Naive thymus-derived CD4-positive, alpha-beta T cell (primary cell): ENCODE data around the gene CTH. TPM values are rescaled to one million over a fixed set of nuclear protein-coding genes. Genes with fewer than 3 reads are reported as not detected.

Experiments
- ATAC-seq: fragments of 150-1000 bp; cut with Tn5 transposase; 2 replicates; pipeline ENCODE4 v1.10.0; 2021; ENCODE audit warnings: mild to moderate bottlenecking, moderate library complexity
- CTCF ChIA-PET: fragments of 350-600 bp; sonication (Branson Sonifier 250); formaldehyde crosslinking; loops from one replicate; lab custom pipeline; 2021; ENCODE audit warnings: antibody characterized with exemption; lab: Charles Lee
- POLR2A ChIA-PET: fragments of 350-600 bp; sonication (Branson Sonifier 250); formaldehyde crosslinking; loops from one replicate; lab custom pipeline; 2021; ENCODE audit warnings: antibody characterized with exemption, inconsistent platforms; lab: Charles Lee
- DNase-seq, 9 donors: peaks; one replicate each; pipeline versions ENCODE4 v3.0.0 to v3.0.0-alpha.2; 2020 to 2022; ENCODE audit warnings: mixed read lengths in 1 of 9
- H3K27ac ChIP-seq: one replicate; pipeline ENCODE4 v1.7.0; 2013; ENCODE audit warnings: mild to moderate bottlenecking, low read depth, low read length, moderate library complexity
- H3K27me3 ChIP-seq, 2 donors: one replicate each; pipeline ENCODE4 v1.7.0; 2013; ENCODE audit warnings: low read length in 2 of 2, mild to moderate bottlenecking in 2 of 2, moderate library complexity in 2 of 2; ENCODE audit not compliant: control insufficient read depth in 2 of 2, insufficient read depth in 2 of 2
- H3K36me3 ChIP-seq, 3 experiments: 1 replicate in 2 of 3; 2 replicates in 1 of 3; pipeline ENCODE4 v1.7.0; 2013; ENCODE audit warnings: low read length in 3 of 3, mild to moderate bottlenecking in 3 of 3, moderate library complexity in 1 of 3; ENCODE audit not compliant: insufficient read depth in 3 of 3, control insufficient read depth in 2 of 3
- H3K4me1 ChIP-seq, 2 donors: one replicate each; pipeline ENCODE4 v1.7.0; 2013; ENCODE audit warnings: low read length in 2 of 2, mild to moderate bottlenecking in 2 of 2, moderate library complexity in 1 of 2; ENCODE audit not compliant: control insufficient read depth in 2 of 2, insufficient read depth in 2 of 2
- H3K4me3 ChIP-seq: 2 replicates; pipeline ENCODE4 v1.7.0; 2013; ENCODE audit warnings: mild to moderate bottlenecking, low read length
- H3K9me3 ChIP-seq, 3 experiments: 1 replicate in 2 of 3; 2 replicates in 1 of 3; pipeline ENCODE4 v1.7.0; 2013; ENCODE audit warnings: low read length in 3 of 3; ENCODE audit not compliant: control insufficient read depth in 2 of 3
- H3K27ac Mint-ChIP-seq, 9 donors: one replicate each; pipeline ENCODE4 v1.8.0; 2020 to 2022; ENCODE audit warnings: mixed read lengths in 9 of 9, mild to moderate bottlenecking in 8 of 9, moderate library complexity in 5 of 9, inconsistent platforms in 2 of 9
- H3K27me3 Mint-ChIP-seq, 5 donors: one replicate each; pipeline ENCODE4 v1.8.0; 2021 to 2022; ENCODE audit warnings: mixed read lengths in 5 of 5, mild to moderate bottlenecking in 1 of 5
- H3K36me3 Mint-ChIP-seq, 5 donors: one replicate each; pipeline ENCODE4 v1.8.0; 2020 to 2022; ENCODE audit warnings: mixed read lengths in 5 of 5, mild to moderate bottlenecking in 3 of 5, inconsistent platforms in 1 of 5
- H3K4me1 Mint-ChIP-seq, 7 donors: one replicate each; pipeline ENCODE4 v1.8.0; 2020 to 2022; ENCODE audit warnings: mixed read lengths in 7 of 7, mild to moderate bottlenecking in 3 of 7, inconsistent platforms in 1 of 7
- H3K4me3 Mint-ChIP-seq, 10 donors: one replicate each; pipeline ENCODE4 v1.8.0; 2020 to 2022; ENCODE audit warnings: mild to moderate bottlenecking in 10 of 10, mixed read lengths in 10 of 10, moderate library complexity in 6 of 10, inconsistent platforms in 2 of 10
- H3K9me3 Mint-ChIP-seq, 11 donors: one replicate each; pipeline ENCODE4 v1.8.0; 2020 to 2022; ENCODE audit warnings: mixed read lengths in 11 of 11, mild to moderate bottlenecking in 4 of 11, inconsistent platforms in 1 of 11, moderate library complexity in 1 of 11
- intact Hi-C, 2 donors: fragments of 100-400 bp; cut with micrococcal nuclease; formaldehyde crosslinking; loops; one replicate each; pipeline ENCODE4 v1.15.1; 2023
- polyA plus RNA-seq, 2 donors: library from polyadenylated mRNA; unstranded; fragments of 300-500 nt; fragmentation: Illumina TruSeq; gene quantifications; one replicate each; pipeline ENCODE4 v1.2.3, GENCODE V29; 2021
- total RNA-seq, 6 experiments: library from RNA in 5 of 6; stranded (reverse) in 5 of 6; gene quantifications; 1 replicate in 5 of 6; 2 replicates in 1 of 6; pipeline ENCODE4 v1.2.3 and lab custom pipeline; 2021 to 2026

The CTH gene
- total and polyA plus RNA-seq, 7 experiments from 2014 or later = 2.6 to 7.1 (median 3.5) TPM

DNA sequence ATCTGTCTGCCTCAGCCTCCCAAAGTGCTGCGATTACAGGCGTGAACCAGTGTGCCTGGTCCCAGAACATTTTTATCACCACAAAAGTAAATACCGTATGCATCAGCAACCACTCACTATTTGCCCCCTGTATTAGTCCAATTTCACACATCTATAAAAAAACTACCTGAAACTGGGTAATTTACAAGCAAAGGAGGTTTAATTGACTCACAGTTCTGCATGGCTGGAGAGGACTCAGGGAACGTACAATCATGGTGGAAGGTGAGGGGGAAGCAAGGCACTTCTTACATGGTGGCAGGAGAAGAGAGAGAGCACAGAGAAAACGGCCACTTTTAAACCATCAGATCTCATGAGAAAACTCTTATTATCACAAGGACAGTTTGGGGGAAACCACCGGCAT is 25.6 kb upstream of the CTH start:
- H3K36me3 ChIP-seq = no peaks in the 10 kb centered on the region
- DNase-seq (no peak), ATAC-seq (no peak)
- H3K4me1 ChIP-seq = no peaks in the 10 kb centered on the region
- no peaks in the 10 kb centered on the region for H3K27me3 ChIP-seq
- no peak overlapping the region for H3K27ac Mint-ChIP-seq
- H3K9me3 ChIP-seq = no peaks in the 10 kb centered on the region
- H3K36me3 Mint-ChIP-seq = no peaks in the 10 kb centered on the region
- H3K4me1 Mint-ChIP-seq = no peaks in the 10 kb centered on the region
- no peaks in the 10 kb centered on the region for H3K9me3 Mint-ChIP-seq
- H3K4me3 ChIP-seq = no peak overlapping the region
- no peak overlapping the region for H3K4me3 Mint-ChIP-seq
- no peak overlapping the region for H3K27ac ChIP-seq
- ChIA-PET POLR2A (no interaction called here), CTCF (no interaction called here)
- intact Hi-C loops = no loop called here
- H3K27me3 Mint-ChIP-seq = peaks cover 0 to 19% (median 13%) of the 10 kb centered on the region in 5 donors

DNA sequence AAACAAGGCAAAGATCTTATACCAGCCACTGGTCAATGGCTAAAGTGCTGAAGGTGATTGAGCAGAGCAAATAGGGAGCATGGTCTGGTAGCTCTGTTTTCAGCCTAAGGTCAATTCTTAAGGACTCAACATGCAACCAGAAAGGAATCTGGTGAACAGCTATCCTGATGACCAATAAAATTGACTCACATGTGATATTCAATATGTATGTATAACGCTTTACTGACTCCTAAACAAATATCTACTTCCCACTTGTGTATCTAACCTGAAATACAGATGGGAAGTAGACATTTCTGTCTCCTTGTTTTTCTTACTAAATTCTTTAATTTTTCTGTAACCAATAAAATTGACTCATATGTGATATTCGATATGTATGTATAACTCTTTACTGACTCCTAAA is 24.9 kb upstream of the CTH start:
- no peak overlapping the region for H3K4me3 Mint-ChIP-seq
- H3K4me1 Mint-ChIP-seq = no peaks in the 10 kb centered on the region
- peaks cover 0 to 19% (median 13%) of the 10 kb centered on the region in 5 donors for H3K27me3 Mint-ChIP-seq
- H3K27ac Mint-ChIP-seq = no peak overlapping the region
- Histone ChIP-seq H3K4me1 (no peaks in the 10 kb centered on the region), H3K36me3 (no peaks in the 10 kb centered on the region), H3K4me3 (no peak overlapping the region), H3K27ac (no peak overlapping the region), H3K9me3 (no peaks in the 10 kb centered on the region), H3K27me3 (no peaks in the 10 kb centered on the region)
- intact Hi-C loops = no loop called here
- DNase-seq (no peak), ATAC-seq (no peak)
- ChIA-PET CTCF (no interaction called here), POLR2A (interaction anchor here (2.0 kb wide), 1 partner anchor 25 kb away, joined by 10 read pairs; the partner anchor contains the start of gene CTH)
- H3K36me3 Mint-ChIP-seq = no peaks in the 10 kb centered on the region
- H3K9me3 Mint-ChIP-seq = no peaks in the 10 kb centered on the region

DNA sequence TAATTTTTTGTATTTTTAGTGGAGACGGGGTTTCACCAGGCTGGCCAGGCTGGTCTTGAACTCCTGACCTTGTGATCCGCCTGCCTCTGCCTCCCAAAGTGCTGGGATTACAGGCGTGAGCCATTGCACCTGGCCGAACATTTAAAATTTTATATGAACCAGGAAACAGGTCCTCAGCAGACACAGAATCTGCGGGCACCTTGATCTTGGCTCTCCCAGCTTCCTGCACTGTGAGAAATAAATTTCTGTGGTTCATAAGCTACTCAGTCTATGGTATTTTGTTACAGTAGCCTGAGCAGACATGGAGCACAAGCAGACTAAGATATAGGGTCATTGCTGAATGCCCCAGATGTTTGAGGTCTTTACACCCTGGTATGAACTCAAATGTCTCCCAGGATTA is 23.6 kb upstream of the CTH start:
- Histone ChIP-seq H3K9me3 (no peaks in the 10 kb centered on the region), H3K27ac (no peak overlapping the region), H3K36me3 (no peaks in the 10 kb centered on the region), H3K27me3 (no peaks in the 10 kb centered on the region), H3K4me3 (no peak overlapping the region), H3K4me1 (no peaks in the 10 kb centered on the region)
- CTCF ChIA-PET = no interaction called here
- H3K36me3 Mint-ChIP-seq = no peaks in the 10 kb centered on the region
- DNase-seq = no peak
- no peaks in the 10 kb centered on the region for H3K4me1 Mint-ChIP-seq
- no peaks in the 10 kb centered on the region for H3K9me3 Mint-ChIP-seq
- H3K27me3 Mint-ChIP-seq = peaks cover 0 to 22% (median 13%) of the 10 kb centered on the region in 5 donors
- no peak overlapping the region for H3K4me3 Mint-ChIP-seq
- POLR2A ChIA-PET = interaction anchor here (2.0 kb wide), 1 partner anchor 24 kb away, joined by 10 read pairs; the partner anchor contains the start of gene CTH
- ATAC-seq = no peak
- intact Hi-C loops = no loop called here
- no peak overlapping the region for H3K27ac Mint-ChIP-seq

GRCh38 chr1:70392626-70393025 is 18.4 kb upstream of the CTH start:
- ChIA-PET POLR2A (no interaction called here), CTCF (no interaction called here)
- intact Hi-C loops = no loop called here
- Mint-ChIP-seq H3K36me3 (no peaks in the 10 kb centered on the region), H3K4me3 (no peak overlapping the region), H3K27ac (no peak overlapping the region), H3K27me3 (peaks cover 4 to 23% (median 10%) of the 10 kb centered on the region in 5 donors), H3K4me1 (peaks cover 0 to 3% (median 0%) of the 10 kb centered on the region in 7 donors), H3K9me3 (peaks cover 0 to 2% (median 0%) of the 10 kb centered on the region in 11 donors)
- H3K27ac ChIP-seq = no peak overlapping the region
- no peaks in the 10 kb centered on the region for H3K27me3 ChIP-seq
- no peaks in the 10 kb centered on the region for H3K9me3 ChIP-seq
- ATAC-seq (no peak), DNase-seq (no peak)
- H3K4me1 ChIP-seq = no peaks in the 10 kb centered on the region
- H3K36me3 ChIP-seq = no peaks in the 10 kb centered on the region
- no peak overlapping the region for H3K4me3 ChIP-seq

GRCh38 chr1:70396607-70397006 is 14.5 kb upstream of the CTH start:
- Histone ChIP-seq H3K27ac (no peak overlapping the region), H3K27me3 (no peaks in the 10 kb centered on the region), H3K36me3 (no peaks in the 10 kb centered on the region), H3K9me3 (no peaks in the 10 kb centered on the region), H3K4me1 (no peaks in the 10 kb centered on the region), H3K4me3 (no peak overlapping the region)
- Mint-ChIP-seq H3K4me3 (no peak overlapping the region), H3K27ac (no peak overlapping the region), H3K36me3 (no peaks in the 10 kb centered on the region), H3K4me1 (peaks cover 0 to 3% (median 0%) of the 10 kb centered on the region in 7 donors), H3K9me3 (peaks cover 0 to 2% (median 0%) of the 10 kb centered on the region in 11 donors), H3K27me3 (peaks cover 0 to 24% (median 4%) of the 10 kb centered on the region in 5 donors)
- POLR2A ChIA-PET = no interaction called here
- no peak for DNase-seq
- ATAC-seq = no peak
- CTCF ChIA-PET = no interaction called here
- intact Hi-C loops = no loop called here

DNA sequence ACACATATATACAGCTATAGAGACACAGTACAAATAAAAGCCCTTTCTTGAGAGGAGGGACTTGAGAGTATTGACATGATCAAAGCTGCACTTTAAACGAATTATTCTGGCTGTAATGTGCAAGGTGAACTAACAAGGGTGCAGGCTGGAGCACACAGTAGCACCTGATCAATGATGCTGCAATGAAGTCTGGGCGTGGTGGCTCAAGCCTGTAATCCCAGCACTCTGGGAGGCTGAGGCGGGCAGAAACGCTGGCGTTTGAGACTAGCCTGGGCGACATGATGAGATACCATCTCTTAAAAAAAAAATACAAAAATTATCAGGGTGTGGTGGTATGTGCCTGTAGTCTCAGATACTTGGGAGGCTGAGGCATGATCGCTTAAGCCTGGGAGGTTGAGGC is 14.1 kb upstream of the CTH start:
- Histone ChIP-seq H3K9me3 (no peaks in the 10 kb centered on the region), H3K36me3 (no peaks in the 10 kb centered on the region), H3K27ac (no peak overlapping the region), H3K4me1 (no peaks in the 10 kb centered on the region), H3K27me3 (no peaks in the 10 kb centered on the region), H3K4me3 (no peak overlapping the region)
- Mint-ChIP-seq H3K4me1 (peaks cover 0 to 3% (median 0%) of the 10 kb centered on the region in 7 donors), H3K27ac (no peak overlapping the region), H3K9me3 (peaks cover 0 to 2% (median 0%) of the 10 kb centered on the region in 11 donors), H3K36me3 (no peaks in the 10 kb centered on the region), H3K27me3 (peaks cover 0 to 20% (median 4%) of the 10 kb centered on the region in 5 donors), H3K4me3 (no peak overlapping the region)
- ChIA-PET POLR2A (no interaction called here), CTCF (no interaction called here)
- intact Hi-C loops = no loop called here
- ATAC-seq = no peak
- no peak for DNase-seq

- peaks cover 0 to 2% (median 0%) of the 10 kb centered on the region in 11 donors for H3K9me3 Mint-ChIP-seq
- intact Hi-C loops = no loop called here
- POLR2A ChIA-PET = interaction anchor here (0.7 kb wide), 1 partner anchor 24 kb away, joined by 3 read pairs; no protein-coding TSS in a partner anchor
- no peaks in the 10 kb centered on the region for H3K36me3 ChIP-seq
- H3K27ac Mint-ChIP-seq = no peak overlapping the region
- H3K36me3 Mint-ChIP-seq = no peaks in the 10 kb centered on the region
- no peaks in the 10 kb centered on the region for H3K9me3 ChIP-seq
- peaks cover 4 to 33% (median 9%) of the 10 kb centered on the region in 5 donors for H3K27me3 Mint-ChIP-seq
- CTCF ChIA-PET = no interaction called here
- H3K4me3 Mint-ChIP-seq = no peak overlapping the region
- H3K4me1 ChIP-seq = no peaks in the 10 kb centered on the region
- H3K27ac ChIP-seq = no peak overlapping the region
- no peaks in the 10 kb centered on the region for H3K27me3 ChIP-seq
- DNase-seq (no peak), ATAC-seq (no peak)
- no peaks in the 10 kb centered on the region for H3K4me1 Mint-ChIP-seq
- H3K4me3 ChIP-seq = no peak overlapping the region
These were observed 10.7 kb upstream of the CTH start for GRCh38 chr1:70400335-70400734.
